ENCODE results near the gene AIMP1. TPM values are rescaled to one million over a fixed set of nuclear protein-coding genes. Genes with fewer than 3 reads are reported as not detected.

The AIMP1 gene
- total RNA-seq, 1 donor from 2014 or later, result 14.9 TPM

GRCh38 chr4:106291678-106292077 lies 24.7 kb upstream of the AIMP1 start:
- Histone ChIP-seq H3K9me3 (no peaks in the 10 kb centered on the region), H3K4me3 (no peak overlapping the region), H3K27me3 (no peaks in the 10 kb centered on the region), H3K27ac (no peak overlapping the region), H3K4me1 (no peaks in the 10 kb centered on the region), H3K36me3 (peaks cover 32 to 43% of the 10 kb centered on the region in 2 donors)
- TF ChIP-seq, protein P1, sequence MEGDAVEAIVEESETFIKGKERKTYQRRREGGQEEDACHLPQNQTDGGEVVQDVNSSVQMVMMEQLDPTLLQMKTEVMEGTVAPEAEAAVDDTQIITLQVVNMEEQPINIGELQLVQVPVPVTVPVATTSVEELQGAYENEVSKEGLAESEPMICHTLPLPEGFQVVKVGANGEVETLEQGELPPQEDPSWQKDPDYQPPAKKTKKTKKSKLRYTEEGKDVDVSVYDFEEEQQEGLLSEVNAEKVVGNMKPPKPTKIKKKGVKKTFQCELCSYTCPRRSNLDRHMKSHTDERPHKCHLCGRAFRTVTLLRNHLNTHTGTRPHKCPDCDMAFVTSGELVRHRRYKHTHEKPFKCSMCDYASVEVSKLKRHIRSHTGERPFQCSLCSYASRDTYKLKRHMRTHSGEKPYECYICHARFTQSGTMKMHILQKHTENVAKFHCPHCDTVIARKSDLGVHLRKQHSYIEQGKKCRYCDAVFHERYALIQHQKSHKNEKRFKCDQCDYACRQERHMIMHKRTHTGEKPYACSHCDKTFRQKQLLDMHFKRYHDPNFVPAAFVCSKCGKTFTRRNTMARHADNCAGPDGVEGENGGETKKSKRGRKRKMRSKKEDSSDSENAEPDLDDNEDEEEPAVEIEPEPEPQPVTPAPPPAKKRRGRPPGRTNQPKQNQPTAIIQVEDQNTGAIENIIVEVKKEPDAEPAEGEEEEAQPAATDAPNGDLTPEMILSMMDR (IDR thresholded peaks at IDR 0.05), result no peak
- no peak for DNase-seq (ENCODE audit: low spot score in 2 of 2)
- intact Hi-C loops (cut with DNase I), result no loop called here

GRCh38 chr4:106294062-106294461 lies 22.3 kb upstream of the AIMP1 start:
- Histone ChIP-seq H3K36me3 (peaks cover 24 to 42% of the 10 kb centered on the region in 2 donors), H3K4me1 (no peaks in the 10 kb centered on the region), H3K9me3 (no peaks in the 10 kb centered on the region), H3K27me3 (no peaks in the 10 kb centered on the region), H3K27ac (no peak overlapping the region), H3K4me3 (no peak overlapping the region)
- no peak for DNase-seq (ENCODE audit: low spot score in 2 of 2)
- intact Hi-C loops (cut with DNase I), result no loop called here
- TF ChIP-seq, protein P1 (IDR thresholded peaks at IDR 0.05), result no peak

DNA sequence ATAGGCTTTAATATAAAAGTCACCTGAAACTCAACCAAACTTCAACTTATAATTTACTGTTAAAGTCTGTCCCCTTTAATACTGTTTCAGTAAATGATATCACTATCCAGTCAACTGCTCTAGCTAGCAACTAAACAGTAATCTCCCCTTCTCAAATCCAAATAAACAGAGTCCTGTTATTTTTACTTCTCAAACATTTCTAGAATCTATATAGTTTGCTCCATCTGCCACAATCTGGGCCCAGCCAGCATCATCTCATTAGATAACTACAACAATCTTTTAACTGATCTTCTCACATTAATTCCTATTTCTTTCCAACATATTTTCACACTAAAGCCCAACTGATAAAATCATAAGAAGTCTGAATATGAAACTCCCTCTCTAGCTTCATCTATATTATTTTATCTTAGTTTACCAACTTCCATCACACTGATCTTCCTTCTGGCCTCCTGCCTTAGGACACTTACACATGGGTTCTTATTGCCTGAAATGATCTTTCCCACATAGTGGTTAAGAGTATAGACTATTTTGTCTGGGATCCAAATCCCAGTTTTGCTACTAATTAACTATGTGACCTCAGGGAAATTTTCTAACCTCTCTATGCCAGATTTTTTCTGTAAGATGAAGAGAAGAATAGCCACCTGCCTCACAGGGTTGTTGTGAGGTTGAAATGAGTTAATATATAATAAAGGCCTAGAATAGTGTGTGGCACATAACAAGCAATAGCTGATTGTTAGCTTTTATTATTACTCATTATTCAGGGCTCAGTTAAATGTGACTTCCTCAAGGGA lies 18.9 kb upstream of the AIMP1 start:
- intact Hi-C loops (cut with DNase I), result no loop called here
- DNase-seq (ENCODE audit: low spot score in 2 of 2), result no peak
- Histone ChIP-seq H3K9me3 (no peaks in the 10 kb centered on the region), H3K36me3 (peaks cover 14 to 33% of the 10 kb centered on the region in 2 donors), H3K4me3 (no peak overlapping the region), H3K27ac (no peak overlapping the region), H3K27me3 (no peaks in the 10 kb centered on the region), H3K4me1 (no peaks in the 10 kb centered on the region)
- TF ChIP-seq, protein P1 (IDR thresholded peaks at IDR 0.05), result no peak

- intact Hi-C loops (cut with DNase I), result no loop called here
- no peak for DNase-seq (ENCODE audit: low spot score in 2 of 2)
Measured at GRCh38 chr4:106299977-106300376, 16.4 kb upstream of the AIMP1 start.

GRCh38 chr4:106301393-106302061 lies 14.8 kb upstream of the AIMP1 start:
- H3K36me3 ChIP-seq, result peaks cover 0 to 4% of the 10 kb centered on the region in 2 donors
- DNase-seq (ENCODE audit: low spot score in 2 of 2), result no peak
- no peaks in the 10 kb centered on the region for H3K9me3 ChIP-seq
- no peak overlapping the region for H3K27ac ChIP-seq
- intact Hi-C loops (cut with DNase I), result no loop called here
- no peaks in the 10 kb centered on the region for H3K27me3 ChIP-seq
- TF ChIP-seq, protein P1 (IDR thresholded peaks at IDR 0.05), result no peak
- H3K4me3 ChIP-seq, result no peak overlapping the region
- H3K4me1 ChIP-seq, result no peaks in the 10 kb centered on the region

More at GRCh38 chr4:106299977-106300376, 16.4 kb upstream of the AIMP1 start:
- H3K27me3 ChIP-seq, result no peaks in the 10 kb centered on the region
- no peaks in the 10 kb centered on the region for H3K9me3 ChIP-seq
- TF ChIP-seq, protein P1 (IDR thresholded peaks at IDR 0.05), result no peak
- H3K4me3 ChIP-seq, result no peak overlapping the region
- H3K27ac ChIP-seq, result no peak overlapping the region
- peaks cover 0 to 14% of the 10 kb centered on the region in 2 donors for H3K36me3 ChIP-seq
- no peaks in the 10 kb centered on the region for H3K4me1 ChIP-seq

All from ascending aorta (tissue), 2 donors.